DOHH2 (cell line): Measurements from ENCODE around the gene SCGB2B2.

Experiments used
- H3F3A ChIP-seq: fragments of 200-600 bp; sonication (generic), shearing (Covaris generic); 2 replicates; pipeline ENCODE4 v1.6.0; 2016; ENCODE audit warnings: antibody characterized with exemption, mild to moderate bottlenecking; ENCODE audit not compliant: control insufficient read depth, insufficient read depth
- H3K27ac ChIP-seq: fragments of 200-600 bp; sonication (generic); 2 replicates; pipeline ENCODE4 v1.5.1; 2014; ENCODE audit warnings: low read depth, mild to moderate bottlenecking, low read length, moderate library complexity
- H3K27me3 ChIP-seq: fragments of 200-600 bp; sonication (generic); 2 replicates; pipeline ENCODE4 v1.6.1; 2014; ENCODE audit warnings: mild to moderate bottlenecking, low read length, mixed read lengths; ENCODE audit not compliant: control insufficient read depth
- H3K36me3 ChIP-seq: fragments of 200-600 bp; sonication (generic); 2 replicates; pipeline ENCODE4 v1.6.1; 2014; ENCODE audit warnings: mild to moderate bottlenecking, low read length, moderate library complexity, mixed read lengths; ENCODE audit not compliant: control insufficient read depth
- H3K4me1 ChIP-seq: fragments of 200-600 bp; sonication (generic); 2 replicates; pipeline ENCODE4 v1.6.1; 2014; ENCODE audit warnings: mild to moderate bottlenecking, low read length, mixed read lengths; ENCODE audit not compliant: control insufficient read depth
- H3K4me2 ChIP-seq: fragments of 200-600 bp; sonication (generic); 2 replicates; pipeline ENCODE4 v1.6.0; 2014; ENCODE audit warnings: mild to moderate bottlenecking, low read length, moderate library complexity
- H3K4me3 ChIP-seq: fragments of 200-600 bp; sonication (generic); 2 replicates; pipeline ENCODE4 v1.5.1; 2014; ENCODE audit warnings: mild to moderate bottlenecking, low read length, mixed read lengths
- H3K79me2 ChIP-seq: fragments of 200-600 bp; sonication (generic); 2 replicates; pipeline ENCODE4 v1.6.1; 2014; ENCODE audit warnings: mild to moderate bottlenecking, low read length, mixed read lengths; ENCODE audit not compliant: control insufficient read depth
- H3K9me2 ChIP-seq: fragments of 200-600 bp; sonication (generic); replicated peaks from 2 replicates; pipeline ENCODE4 v1.6.1; 2014; ENCODE audit warnings: mild to moderate bottlenecking, low read length, mixed read lengths; ENCODE audit not compliant: control insufficient read depth
- H3K9me3 ChIP-seq: fragments of 200-600 bp; sonication (generic); 2 replicates; pipeline ENCODE4 v1.6.1; 2014; ENCODE audit warnings: antibody characterized with exemption, low read length, mixed read lengths; ENCODE audit not compliant: control insufficient read depth, insufficient read depth
- H4K20me1 ChIP-seq: fragments of 200-600 bp; sonication (generic); 2 replicates; pipeline ENCODE4 v1.6.0; 2014; ENCODE audit warnings: low read depth, mild to moderate bottlenecking, antibody characterized with exemption, low read length, moderate library complexity; ENCODE audit not compliant: control insufficient read depth, insufficient read depth
- EZH2phosphoT487 ChIP-seq: fragments of 200-600 bp; sonication (generic); IDR thresholded peaks from 2 replicates; pipeline ENCODE4 v1.6.1; 2017; ENCODE audit warnings: borderline replicate concordance, mild to moderate bottlenecking, antibody characterized with exemption, low read length, moderate library complexity, mixed read lengths
- TF ChIP-seq, protein P1 (sequence below): fragments of 200-600 bp; sonication (generic); IDR thresholded peaks from one replicate; pipeline ENCODE4 v1.5.1; 2014; ENCODE audit warnings: antibody characterized with exemption, mild to moderate bottlenecking, low read depth, low read length; ENCODE audit not compliant: poor library complexity, severe bottlenecking

The SCGB2B2 gene

DNA sequence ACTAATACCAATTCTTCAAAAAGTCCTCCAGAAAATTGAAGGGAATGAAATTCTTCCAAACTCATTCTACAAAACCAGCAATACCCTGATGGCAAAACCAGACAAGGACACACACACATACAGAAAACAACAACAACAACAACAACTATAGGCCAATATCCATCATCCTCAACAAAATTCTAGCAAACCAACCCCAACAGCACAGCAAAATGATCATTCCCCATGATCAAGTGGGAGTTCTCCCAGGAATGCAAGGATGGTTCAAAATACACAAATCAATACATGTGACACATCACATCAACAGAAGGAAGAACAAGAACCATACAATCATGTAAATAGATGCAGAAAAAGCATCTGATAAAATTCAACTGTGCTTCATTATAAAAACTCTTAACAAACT lies 38.4 kb upstream of the SCGB2B2 start:
- peaks cover 19% of the 10 kb centered on the region for H3K9me3 ChIP-seq
- TF ChIP-seq, protein P1, sequence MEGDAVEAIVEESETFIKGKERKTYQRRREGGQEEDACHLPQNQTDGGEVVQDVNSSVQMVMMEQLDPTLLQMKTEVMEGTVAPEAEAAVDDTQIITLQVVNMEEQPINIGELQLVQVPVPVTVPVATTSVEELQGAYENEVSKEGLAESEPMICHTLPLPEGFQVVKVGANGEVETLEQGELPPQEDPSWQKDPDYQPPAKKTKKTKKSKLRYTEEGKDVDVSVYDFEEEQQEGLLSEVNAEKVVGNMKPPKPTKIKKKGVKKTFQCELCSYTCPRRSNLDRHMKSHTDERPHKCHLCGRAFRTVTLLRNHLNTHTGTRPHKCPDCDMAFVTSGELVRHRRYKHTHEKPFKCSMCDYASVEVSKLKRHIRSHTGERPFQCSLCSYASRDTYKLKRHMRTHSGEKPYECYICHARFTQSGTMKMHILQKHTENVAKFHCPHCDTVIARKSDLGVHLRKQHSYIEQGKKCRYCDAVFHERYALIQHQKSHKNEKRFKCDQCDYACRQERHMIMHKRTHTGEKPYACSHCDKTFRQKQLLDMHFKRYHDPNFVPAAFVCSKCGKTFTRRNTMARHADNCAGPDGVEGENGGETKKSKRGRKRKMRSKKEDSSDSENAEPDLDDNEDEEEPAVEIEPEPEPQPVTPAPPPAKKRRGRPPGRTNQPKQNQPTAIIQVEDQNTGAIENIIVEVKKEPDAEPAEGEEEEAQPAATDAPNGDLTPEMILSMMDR = no peak
- no peak for TF ChIP-seq EZH2phosphoT487

DNA sequence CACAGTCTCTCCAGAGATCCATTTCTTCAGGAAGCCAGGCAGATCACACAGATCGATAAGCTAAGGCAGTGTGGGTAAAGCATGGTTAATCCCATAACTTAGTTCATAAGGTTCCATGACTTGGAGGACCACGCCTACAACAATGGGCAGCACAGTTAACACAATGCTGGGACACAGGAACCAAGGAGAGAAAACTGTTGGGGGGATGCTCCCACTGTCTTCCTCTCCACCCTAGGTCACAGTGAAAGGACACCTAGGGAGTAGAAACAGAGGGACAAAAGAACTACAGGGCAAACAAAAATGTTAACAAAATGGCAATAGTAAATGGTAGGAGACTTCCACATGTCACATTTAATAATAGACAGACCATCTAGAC lies 36.3 kb upstream of the SCGB2B2 start:
- Histone ChIP-seq H3K36me3 (no peaks in the 10 kb centered on the region), H3K27ac (no peak overlapping the region), H3F3A (no peaks in the 10 kb centered on the region), H3K9me2 (no peaks in the 10 kb centered on the region), H4K20me1 (no peaks in the 10 kb centered on the region), H3K9me3 (peaks cover 19% of the 10 kb centered on the region), H3K27me3 (no peaks in the 10 kb centered on the region), H3K4me3 (no peak overlapping the region), H3K4me2 (no peak overlapping the region), H3K79me2 (no peaks in the 10 kb centered on the region), H3K4me1 (no peaks in the 10 kb centered on the region)
- no peak for TF ChIP-seq EZH2phosphoT487
- TF ChIP-seq, protein P1 = no peak

More for the DNA sequence above, 38.4 kb upstream of the SCGB2B2 start:
- Histone ChIP-seq H3K4me3 (no peak overlapping the region), H3F3A (no peaks in the 10 kb centered on the region), H4K20me1 (no peaks in the 10 kb centered on the region), H3K36me3 (no peaks in the 10 kb centered on the region), H3K27me3 (no peaks in the 10 kb centered on the region), H3K4me1 (no peaks in the 10 kb centered on the region), H3K27ac (no peak overlapping the region), H3K79me2 (no peaks in the 10 kb centered on the region), H3K4me2 (no peak overlapping the region), H3K9me2 (no peaks in the 10 kb centered on the region)

DNA sequence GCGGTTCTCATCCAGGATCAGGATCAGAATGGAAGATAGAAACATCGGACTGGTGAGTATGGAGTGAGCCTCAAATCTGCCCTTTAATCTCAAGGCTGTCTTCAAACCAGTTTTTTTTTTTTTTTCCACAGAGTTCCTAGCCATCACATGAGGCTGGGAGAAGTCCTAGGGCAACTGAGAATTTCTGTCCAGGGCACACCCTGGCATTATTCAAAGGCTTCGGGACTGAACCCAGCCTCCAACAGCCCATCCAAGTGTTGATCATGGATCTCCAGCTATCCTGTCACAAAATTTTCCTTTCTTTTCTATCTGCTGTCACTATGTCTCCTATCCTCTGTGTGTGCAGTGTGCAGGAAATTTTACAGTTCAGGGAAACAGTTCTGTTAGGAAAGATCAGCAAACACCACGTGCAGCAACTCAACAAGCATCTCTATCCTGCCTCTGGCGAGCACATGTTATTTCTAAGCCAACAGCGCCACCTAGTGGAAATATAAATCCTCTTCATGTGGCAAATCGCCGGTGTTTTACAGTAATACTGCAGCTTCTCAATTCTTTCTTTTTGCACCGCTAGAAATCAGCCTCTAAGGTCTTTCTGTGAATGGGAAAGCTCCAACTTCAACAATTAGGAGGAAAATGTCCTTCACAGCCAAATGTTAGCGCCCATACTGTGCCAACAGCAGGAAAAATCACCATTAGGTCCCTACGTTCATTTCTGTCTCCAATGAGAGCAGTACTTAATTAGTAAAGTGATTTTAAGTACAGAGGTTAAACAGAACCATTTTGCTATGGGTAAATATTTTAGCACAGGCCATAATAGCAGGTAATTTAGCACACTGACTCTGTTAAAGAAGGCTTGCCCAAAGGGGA lies 35.7 kb upstream of the SCGB2B2 start:
- Histone ChIP-seq H3K4me2 (no peak overlapping the region), H3K9me3 (peaks cover 19% of the 10 kb centered on the region), H4K20me1 (no peaks in the 10 kb centered on the region), H3F3A (no peaks in the 10 kb centered on the region), H3K4me1 (no peaks in the 10 kb centered on the region), H3K36me3 (no peaks in the 10 kb centered on the region), H3K9me2 (no peaks in the 10 kb centered on the region), H3K27me3 (no peaks in the 10 kb centered on the region), H3K4me3 (no peak overlapping the region), H3K79me2 (no peaks in the 10 kb centered on the region), H3K27ac (no peak overlapping the region)
- TF ChIP-seq, protein P1 = peak; percentile 68
- no peak for TF ChIP-seq EZH2phosphoT487
